ENCODE results near the gene PMS1.

DNA sequence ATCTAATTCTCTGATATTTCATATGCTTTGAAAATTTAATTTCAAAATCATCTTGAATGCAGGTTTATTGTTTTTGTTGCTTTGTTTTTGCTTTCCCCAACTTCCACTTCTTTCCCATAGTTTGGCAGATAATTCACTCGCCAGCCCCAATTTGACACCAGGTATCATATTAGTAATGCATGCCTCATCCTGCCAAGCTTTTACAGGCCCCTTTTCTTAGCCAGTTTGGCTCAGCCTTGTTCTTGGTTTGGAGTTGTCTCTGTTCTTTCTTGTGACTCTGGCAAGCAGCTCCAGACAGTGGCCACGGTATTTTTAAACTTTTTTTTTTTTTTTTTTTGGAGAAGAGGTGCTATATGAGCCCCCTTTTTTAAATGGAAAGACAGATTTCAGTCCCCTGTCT, 65.3 kb downstream of the PMS1 start:
- TF ChIP-seq, protein P1, sequence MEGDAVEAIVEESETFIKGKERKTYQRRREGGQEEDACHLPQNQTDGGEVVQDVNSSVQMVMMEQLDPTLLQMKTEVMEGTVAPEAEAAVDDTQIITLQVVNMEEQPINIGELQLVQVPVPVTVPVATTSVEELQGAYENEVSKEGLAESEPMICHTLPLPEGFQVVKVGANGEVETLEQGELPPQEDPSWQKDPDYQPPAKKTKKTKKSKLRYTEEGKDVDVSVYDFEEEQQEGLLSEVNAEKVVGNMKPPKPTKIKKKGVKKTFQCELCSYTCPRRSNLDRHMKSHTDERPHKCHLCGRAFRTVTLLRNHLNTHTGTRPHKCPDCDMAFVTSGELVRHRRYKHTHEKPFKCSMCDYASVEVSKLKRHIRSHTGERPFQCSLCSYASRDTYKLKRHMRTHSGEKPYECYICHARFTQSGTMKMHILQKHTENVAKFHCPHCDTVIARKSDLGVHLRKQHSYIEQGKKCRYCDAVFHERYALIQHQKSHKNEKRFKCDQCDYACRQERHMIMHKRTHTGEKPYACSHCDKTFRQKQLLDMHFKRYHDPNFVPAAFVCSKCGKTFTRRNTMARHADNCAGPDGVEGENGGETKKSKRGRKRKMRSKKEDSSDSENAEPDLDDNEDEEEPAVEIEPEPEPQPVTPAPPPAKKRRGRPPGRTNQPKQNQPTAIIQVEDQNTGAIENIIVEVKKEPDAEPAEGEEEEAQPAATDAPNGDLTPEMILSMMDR (IDR thresholded peaks at IDR 0.05), result no peak
- TF ChIP-seq EP300 (IDR thresholded peaks at IDR 0.05), result no peak
- TF ChIP-seq POLR2A (IDR thresholded peaks at IDR 0.05), result no peak

Measured in gastroesophageal sphincter (tissue), 3 donors.